ENCODE results near the gene CPSF4.

The CPSF4 gene

GRCh38 chr7:99438573-99439480 is at the start of gene CPSF4, which contains the start of gene PTCD1:
Gene CPSF4, plus strand, starts transcription at chr7:99438943. Its CDS starts 140 bp downstream, at chr7:99439083.
Gene PTCD1, minus strand, starts transcription at chr7:99438798. Its CDS starts 3,556 bp downstream, at chr7:99435242.
- Histone ChIP-seq H3K36me3 (ENCODE audit: control insufficient read depth in 2 of 2, insufficient read depth in 1 of 2, low read length in 2 of 2) (peaks cover 42 to 49% of the 10 kb centered on the region in 2 experiments), H3K9me3 (ENCODE audit: control insufficient read depth, insufficient read depth, low read depth, low read length) (no peaks in the 10 kb centered on the region), H3K4me3 (ENCODE audit: low read depth, low read length) (peak within 1 kb of the TSS; percentile 91), H3K27ac (ENCODE audit: extremely low read depth, low read depth, low read length) (peak within 1 kb of the TSS; percentile 91), H3K4me1 (ENCODE audit: control insufficient read depth, insufficient read depth, low read length) (peaks cover 9% of the 10 kb centered on the region)
- CTCF ChIA-PET, result no interaction called here
- POLR2A ChIA-PET, result interaction anchor here (0.6 to 2.4 kb wide), 14 partner anchors 9 to 178 kb away, joined by 3 to 20 read pairs (median 4); partner anchors contain the start of genes BUD31, PDAP1, ZKSCAN5 and ZNF394
- TF ChIP-seq ZNF621 (tag by site-specific recombination; IDR thresholded peaks at IDR 0.05) (no peak), ZNF560 (tag by site-specific recombination; IDR thresholded peaks at IDR 0.05; ENCODE audit: borderline replicate concordance) (0 out of 2 replicates have a peak, but pooled peaks have one; percentile 25), GLIS1 (tag by site-specific recombination; IDR thresholded peaks at IDR 0.05) (peak; percentile 50; the same call in 1 of the 2 replicates), ZNF658 (tag by site-specific recombination; IDR thresholded peaks at IDR 0.05) (no peak), ZNF221 (tag by site-specific recombination; IDR thresholded peaks at IDR 0.05; ENCODE audit: borderline replicate concordance) (no peak), PRDM2 (tag by site-specific recombination; IDR thresholded peaks at IDR 0.05; ENCODE audit: borderline replicate concordance) (no peak), ZSCAN16 (tag by site-specific recombination; IDR thresholded peaks at IDR 0.05) (no peak), GLI4 (tag by site-specific recombination; IDR thresholded peaks at IDR 0.05) (peak; percentile 72; the same call in 1 of the 2 replicates), ZNF266 (tag by site-specific recombination; IDR thresholded peaks at IDR 0.05; ENCODE audit: low read depth) (no peak), OVOL3 (tag by site-specific recombination; IDR thresholded peaks at IDR 0.05) (0 out of 2 replicates have a peak, but pooled peaks have one; percentile 32), SCRT1 (tag by site-specific recombination; IDR thresholded peaks at IDR 0.05; ENCODE audit: borderline replicate concordance) (no peak), ZNF155 (tag by site-specific recombination; IDR thresholded peaks at IDR 0.05) (no peak), ZNF629 (tag by site-specific recombination; IDR thresholded peaks at IDR 0.05) (peak; percentile 45; the same call in 1 of the 2 replicates), ZBTB6 (tag by site-specific recombination; IDR thresholded peaks at IDR 0.05) (peak; percentile 75; the same call in 1 of the 2 replicates)
- TF ChIP-seq, protein P1, sequence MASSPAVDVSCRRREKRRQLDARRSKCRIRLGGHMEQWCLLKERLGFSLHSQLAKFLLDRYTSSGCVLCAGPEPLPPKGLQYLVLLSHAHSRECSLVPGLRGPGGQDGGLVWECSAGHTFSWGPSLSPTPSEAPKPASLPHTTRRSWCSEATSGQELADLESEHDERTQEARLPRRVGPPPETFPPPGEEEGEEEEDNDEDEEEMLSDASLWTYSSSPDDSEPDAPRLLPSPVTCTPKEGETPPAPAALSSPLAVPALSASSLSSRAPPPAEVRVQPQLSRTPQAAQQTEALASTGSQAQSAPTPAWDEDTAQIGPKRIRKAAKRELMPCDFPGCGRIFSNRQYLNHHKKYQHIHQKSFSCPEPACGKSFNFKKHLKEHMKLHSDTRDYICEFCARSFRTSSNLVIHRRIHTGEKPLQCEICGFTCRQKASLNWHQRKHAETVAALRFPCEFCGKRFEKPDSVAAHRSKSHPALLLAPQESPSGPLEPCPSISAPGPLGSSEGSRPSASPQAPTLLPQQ (tag by site-specific recombination; IDR thresholded peaks at IDR 0.05), result peak; percentile 63; the same call in 1 of the 2 replicates
- TF ChIP-seq, protein P2, sequence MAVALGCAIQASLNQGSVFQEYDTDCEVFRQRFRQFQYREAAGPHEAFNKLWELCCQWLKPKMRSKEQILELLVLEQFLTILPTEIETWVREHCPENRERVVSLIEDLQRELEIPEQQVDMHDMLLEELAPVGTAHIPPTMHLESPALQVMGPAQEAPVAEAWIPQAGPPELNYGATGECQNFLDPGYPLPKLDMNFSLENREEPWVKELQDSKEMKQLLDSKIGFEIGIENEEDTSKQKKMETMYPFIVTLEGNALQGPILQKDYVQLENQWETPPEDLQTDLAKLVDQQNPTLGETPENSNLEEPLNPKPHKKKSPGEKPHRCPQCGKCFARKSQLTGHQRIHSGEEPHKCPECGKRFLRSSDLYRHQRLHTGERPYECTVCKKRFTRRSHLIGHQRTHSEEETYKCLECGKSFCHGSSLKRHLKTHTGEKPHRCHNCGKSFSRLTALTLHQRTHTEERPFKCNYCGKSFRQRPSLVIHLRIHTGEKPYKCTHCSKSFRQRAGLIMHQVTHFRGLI (tag by site-specific recombination; IDR thresholded peaks at IDR 0.05), result 0 out of 2 replicates have a peak, but pooled peaks have one; percentile 46
- TF ChIP-seq, protein P3, sequence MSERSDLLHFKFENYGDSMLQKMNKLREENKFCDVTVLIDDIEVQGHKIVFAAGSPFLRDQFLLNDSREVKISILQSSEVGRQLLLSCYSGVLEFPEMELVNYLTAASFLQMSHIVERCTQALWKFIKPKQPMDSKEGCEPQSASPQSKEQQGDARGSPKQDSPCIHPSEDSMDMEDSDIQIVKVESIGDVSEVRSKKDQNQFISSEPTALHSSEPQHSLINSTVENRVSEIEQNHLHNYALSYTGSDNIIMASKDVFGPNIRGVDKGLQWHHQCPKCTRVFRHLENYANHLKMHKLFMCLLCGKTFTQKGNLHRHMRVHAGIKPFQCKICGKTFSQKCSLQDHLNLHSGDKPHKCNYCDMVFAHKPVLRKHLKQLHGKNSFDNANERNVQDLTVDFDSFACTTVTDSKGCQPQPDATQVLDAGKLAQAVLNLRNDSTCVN (tag by site-specific recombination; optimal IDR thresholded peaks at IDR 0.05), result peak; percentile 90
- TF ChIP-seq, protein P4, sequence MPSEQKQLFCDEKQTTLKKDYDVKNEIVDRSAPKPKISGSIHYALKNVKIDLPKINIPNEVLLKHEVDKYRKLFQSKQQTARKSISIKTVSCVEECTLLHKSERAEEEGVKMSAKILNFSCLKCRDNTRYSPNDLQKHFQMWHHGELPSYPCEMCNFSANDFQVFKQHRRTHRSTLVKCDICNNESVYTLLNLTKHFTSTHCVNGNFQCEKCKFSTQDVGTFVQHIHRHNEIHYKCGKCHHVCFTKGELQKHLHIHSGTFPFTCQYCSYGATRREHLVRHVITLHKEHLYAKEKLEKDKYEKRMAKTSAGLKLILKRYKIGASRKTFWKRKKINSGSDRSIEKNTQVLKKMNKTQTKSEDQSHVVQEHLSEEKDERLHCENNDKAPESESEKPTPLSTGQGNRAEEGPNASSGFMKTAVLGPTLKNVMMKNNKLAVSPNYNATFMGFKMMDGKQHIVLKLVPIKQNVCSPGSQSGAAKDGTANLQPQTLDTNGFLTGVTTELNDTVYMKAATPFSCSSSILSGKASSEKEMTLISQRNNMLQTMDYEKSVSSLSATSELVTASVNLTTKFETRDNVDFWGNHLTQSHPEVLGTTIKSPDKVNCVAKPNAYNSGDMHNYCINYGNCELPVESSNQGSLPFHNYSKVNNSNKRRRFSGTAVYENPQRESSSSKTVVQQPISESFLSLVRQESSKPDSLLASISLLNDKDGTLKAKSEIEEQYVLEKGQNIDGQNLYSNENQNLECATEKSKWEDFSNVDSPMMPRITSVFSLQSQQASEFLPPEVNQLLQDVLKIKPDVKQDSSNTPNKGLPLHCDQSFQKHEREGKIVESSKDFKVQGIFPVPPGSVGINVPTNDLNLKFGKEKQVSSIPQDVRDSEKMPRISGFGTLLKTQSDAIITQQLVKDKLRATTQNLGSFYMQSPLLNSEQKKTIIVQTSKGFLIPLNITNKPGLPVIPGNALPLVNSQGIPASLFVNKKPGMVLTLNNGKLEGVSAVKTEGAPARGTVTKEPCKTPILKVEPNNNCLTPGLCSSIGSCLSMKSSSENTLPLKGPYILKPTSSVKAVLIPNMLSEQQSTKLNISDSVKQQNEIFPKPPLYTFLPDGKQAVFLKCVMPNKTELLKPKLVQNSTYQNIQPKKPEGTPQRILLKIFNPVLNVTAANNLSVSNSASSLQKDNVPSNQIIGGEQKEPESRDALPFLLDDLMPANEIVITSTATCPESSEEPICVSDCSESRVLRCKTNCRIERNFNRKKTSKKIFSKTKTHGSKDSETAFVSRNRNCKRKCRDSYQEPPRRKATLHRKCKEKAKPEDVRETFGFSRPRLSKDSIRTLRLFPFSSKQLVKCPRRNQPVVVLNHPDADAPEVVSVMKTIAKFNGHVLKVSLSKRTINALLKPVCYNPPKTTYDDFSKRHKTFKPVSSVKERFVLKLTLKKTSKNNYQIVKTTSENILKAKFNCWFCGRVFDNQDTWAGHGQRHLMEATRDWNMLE (tag by site-specific recombination; conservative IDR thresholded peaks at IDR 0.05; ENCODE audit: low read depth), result no peak
